GM10847 (cell line): ENCODE results near the gene DHRS1.

ENCODE experiments used
- POLR2A ChIP-seq: IDR thresholded peaks from 2 replicates; pipeline ENCODE4 v1.6.1; 2011; ENCODE audit not compliant: insufficient read length; ENCODE audit errors: extremely low read depth

Gene DHRS1

DNA sequence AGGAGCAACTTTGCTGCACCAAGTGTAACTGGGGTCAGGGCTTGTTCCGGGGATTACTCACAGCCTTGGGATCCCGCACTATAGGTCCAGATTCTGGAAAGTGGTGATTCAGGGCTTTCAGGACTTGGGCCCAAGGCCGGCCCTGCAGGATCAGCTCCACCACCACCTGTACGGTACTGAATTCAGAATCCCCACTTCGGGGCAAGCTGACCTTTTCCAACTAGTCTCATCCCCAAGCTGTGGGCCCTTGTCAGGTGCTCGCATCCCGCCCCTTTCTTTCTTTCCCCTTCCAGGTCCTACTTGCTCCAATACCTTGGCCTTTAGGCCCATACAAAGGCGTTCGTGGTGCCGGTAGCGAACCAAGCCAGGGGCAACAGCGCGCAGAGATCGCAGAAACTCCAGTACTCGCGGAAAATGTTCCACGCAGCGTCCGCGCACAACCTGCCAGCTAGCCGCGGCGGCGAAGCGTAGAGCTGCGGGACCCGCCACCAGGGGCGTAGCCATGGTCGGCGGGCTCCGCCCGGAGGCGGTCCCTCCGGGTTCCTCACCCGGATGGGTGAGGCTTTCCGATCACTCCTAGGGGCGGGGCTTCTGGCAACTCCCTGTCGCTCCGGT lies 57.6 kb downstream of the DHRS1 start:
- no peak for TF ChIP-seq POLR2A
